ENCODE data around the gene CHST12. TPM values are rescaled to one million over a fixed set of nuclear protein-coding genes. Genes with fewer than 3 reads are reported as not detected.
A peak's percentile ranks its signal among the peaks of the same experiment; 100 is the strongest.

CHST12 gene
- total RNA-seq, 1 experiment from 2014 or later = 18.3 TPM

GRCh38 chr7:2354939-2355704 is 48.3 kb upstream of the CHST12 start (continued):
- TF ChIP-seq AFF4 (CRISPR knock-in tag; IDR thresholded peaks at IDR 0.05; ENCODE audit: borderline replicate concordance) (no peak), RORB (CRISPR knock-in tag; IDR thresholded peaks at IDR 0.05) (no peak), CTCF (IDR thresholded peaks at IDR 0.05) (no peak), IRF2 (CRISPR knock-in tag; IDR thresholded peaks at IDR 0.05; ENCODE audit: borderline replicate concordance, low read depth) (no peak), SP1 (CRISPR knock-in tag; conservative IDR thresholded peaks at IDR 0.05) (no peak), RELA (CRISPR knock-in tag; IDR thresholded peaks at IDR 0.05; ENCODE audit: borderline replicate concordance) (no peak), TEAD4 (CRISPR knock-in tag; IDR thresholded peaks at IDR 0.05) (no peak), PRRX2 (CRISPR knock-in tag; IDR thresholded peaks at IDR 0.05) (no peak), ELF4 (CRISPR knock-in tag; IDR thresholded peaks at IDR 0.05; ENCODE audit: low read depth) (no peak), NFATC4 (CRISPR knock-in tag; IDR thresholded peaks at IDR 0.05) (no peak), HMGXB4 (CRISPR knock-in tag; IDR thresholded peaks at IDR 0.05) (peak; percentile 19; the same call in 1 of the 2 replicates), ZBTB21 (CRISPR knock-in tag; IDR thresholded peaks at IDR 0.05; ENCODE audit: borderline replicate concordance) (no peak), TP53 (CRISPR knock-in tag; IDR thresholded peaks at IDR 0.05) (peak; percentile 57; the same call in 1 of the 2 replicates), ZNF671 (CRISPR knock-in tag; IDR thresholded peaks at IDR 0.05) (no peak), E2F4 (CRISPR knock-in tag; IDR thresholded peaks at IDR 0.05; ENCODE audit: borderline replicate concordance, low read depth) (0 out of 2 replicates have a peak, but pooled peaks have one; percentile 47), ZNF425 (CRISPR knock-in tag; conservative IDR thresholded peaks at IDR 0.05) (no peak), USF1 (CRISPR knock-in tag; IDR thresholded peaks at IDR 0.05) (no peak)

Measured in WTC11 (cell line).